Stimulated activated naive CD8-positive, alpha-beta T cell treated with anti-CD3 and anti-CD28 coated beads, Interleukin-15, Interleukin-2, amounts not matched to agents 100 U/mL and 50 U/mL, for 24 hours (primary cell): ENCODE data around the gene LAMTOR2.
"Not testable (repeated sequence)": the region's sequence is repeated elsewhere in the genome, so short reads cannot be mapped to it uniquely, and the experiment has no call there.

Experiments
- ATAC-seq: fragments of 150-1000 bp; cut with Tn5 transposase; one replicate; pipeline ENCODE4 v1.10.0; 2021
- DNase-seq: peaks from one replicate; pipeline ENCODE4 v3.0.0; 2021

The LAMTOR2 gene

DNA sequence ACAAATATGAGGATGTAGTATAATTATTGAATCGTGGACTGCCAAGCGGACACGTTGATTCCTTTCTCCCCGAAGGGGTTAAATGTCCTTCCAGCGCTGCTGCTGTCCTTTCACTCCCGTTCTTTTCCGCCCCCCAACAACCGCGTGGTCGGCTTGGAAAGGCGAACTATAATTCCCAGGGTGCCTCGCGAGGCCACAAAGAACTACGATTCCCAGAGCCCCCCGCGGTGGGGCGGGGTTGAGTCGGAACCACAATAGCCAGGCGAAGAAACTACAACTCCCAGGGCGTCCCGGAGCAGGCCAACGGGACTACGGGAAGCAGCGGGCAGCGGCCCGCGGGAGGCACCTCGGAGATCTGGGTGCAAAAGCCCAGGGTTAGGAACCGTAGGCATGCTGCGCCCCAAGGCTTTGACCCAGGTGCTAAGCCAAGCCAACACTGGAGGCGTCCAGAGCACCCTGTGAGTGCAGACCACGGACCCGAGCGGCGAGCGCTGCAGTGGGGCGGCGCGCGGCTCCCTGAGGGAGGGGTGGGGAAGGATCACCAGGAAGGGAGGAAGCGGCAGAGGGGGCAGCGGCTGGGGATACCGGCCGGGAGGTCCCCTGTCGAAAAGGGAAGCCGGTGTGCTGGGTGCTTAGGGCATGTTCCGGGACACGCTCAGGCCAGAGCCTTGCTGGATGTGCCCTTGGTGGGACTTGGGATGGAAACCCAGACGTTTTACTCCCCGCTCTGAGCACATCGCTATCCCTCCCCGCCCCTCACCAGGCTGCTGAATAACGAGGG is at the start of gene LAMTOR2:
Gene LAMTOR2, plus strand, starts transcription at position 283 of the 781 bp plus-strand sequence. Its CDS starts 108 bp downstream, at position 391.
- peak; percentile 98 for DNase-seq

DNA sequence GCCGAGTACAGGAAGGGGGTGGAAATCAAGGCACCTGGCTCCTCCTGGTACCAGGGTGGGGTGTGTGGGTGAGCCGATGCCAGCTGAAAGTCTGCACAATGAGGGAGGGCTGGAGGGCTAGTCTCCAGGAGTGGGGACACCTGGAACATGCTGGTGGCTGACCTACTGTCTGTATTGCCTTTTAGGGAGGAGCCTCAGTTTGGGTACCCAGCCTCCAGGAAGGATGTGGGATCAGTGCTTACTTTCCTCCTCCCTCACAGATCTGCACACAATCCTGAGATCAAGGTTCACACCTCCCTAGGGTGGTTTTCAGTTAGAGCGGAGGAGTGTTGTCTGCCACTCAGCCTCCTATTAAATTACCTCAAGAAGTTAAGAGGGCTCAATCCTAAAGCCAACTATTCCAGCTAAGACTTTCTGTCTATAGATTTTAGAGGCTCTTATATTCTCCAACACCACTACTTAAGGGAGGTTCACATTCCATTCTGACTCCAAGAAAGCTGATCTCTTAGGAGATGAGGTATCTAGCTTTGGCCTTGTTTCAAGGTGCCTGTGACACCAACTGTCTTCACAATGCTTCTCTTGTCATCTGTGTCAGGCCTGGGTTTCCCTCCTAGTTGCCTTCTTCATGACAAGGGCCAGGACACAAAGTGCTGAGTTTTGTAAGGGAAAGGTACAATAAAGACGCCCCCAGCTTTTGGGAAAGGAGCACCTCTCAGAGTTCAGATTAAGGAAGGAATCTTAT is 49.6 kb upstream of the LAMTOR2 start:
- DNase-seq (peak; percentile 16), ATAC-seq (peak; percentile 75)

More for the DNA sequence above, at the start of gene LAMTOR2:
- ATAC-seq = peak; percentile 82

DNA sequence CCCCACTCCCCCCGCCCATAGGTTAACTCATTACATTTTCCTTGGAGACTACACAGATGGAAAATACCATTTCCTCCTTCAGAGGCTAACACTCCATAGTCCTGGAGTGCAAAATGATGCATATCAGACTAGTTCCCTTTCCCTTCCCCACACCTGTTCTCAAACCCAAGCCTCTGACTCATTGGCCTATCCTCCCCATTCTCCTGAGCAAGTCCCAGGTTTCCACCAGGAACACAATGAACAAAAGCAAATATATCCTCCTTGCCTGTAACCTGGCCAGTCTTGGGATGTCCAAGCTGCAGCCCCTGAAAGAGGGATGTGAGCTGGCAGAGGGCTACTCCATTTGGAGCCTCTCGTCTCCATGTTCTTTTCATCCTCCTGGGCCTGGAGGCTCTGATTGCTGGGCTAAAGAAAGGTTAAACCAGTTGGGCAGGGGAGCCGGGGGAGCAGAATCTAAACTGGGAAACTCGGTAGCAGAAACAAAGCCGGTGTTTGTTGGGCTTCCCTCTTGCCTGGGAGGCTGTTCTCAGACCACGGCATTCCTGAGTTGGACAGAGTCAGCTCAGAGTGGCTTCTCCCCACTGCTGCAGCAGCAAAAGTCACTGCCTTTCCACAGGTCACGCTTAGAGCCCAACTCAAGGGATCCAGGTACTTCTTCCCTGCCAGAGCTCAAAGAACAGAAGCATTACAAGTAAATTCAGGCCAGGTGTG is 47.8 kb upstream of the LAMTOR2 start:
- no peak for ATAC-seq
- no peak for DNase-seq

DNA sequence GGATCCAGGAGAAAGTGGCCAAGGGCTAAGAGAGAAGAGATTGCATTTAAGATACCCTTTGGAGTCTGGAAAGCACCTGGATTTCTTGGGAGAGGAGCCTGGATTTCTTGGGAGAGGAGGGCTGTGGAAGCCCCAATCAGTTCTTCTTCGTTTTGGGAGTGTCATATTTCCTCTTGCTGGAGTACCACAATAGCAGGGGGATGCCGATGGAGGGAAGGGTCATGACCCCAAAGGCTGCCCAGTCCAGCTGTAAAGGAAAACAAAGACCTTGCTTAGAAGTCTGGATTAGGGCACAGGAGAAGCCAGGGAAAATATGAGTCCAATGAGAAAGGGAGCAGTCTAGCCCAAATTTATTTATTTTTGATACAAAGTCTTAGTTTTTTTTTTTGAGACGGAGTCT is 45.2 kb upstream of the LAMTOR2 start:
- ATAC-seq (no peak), DNase-seq (no peak)

DNA sequence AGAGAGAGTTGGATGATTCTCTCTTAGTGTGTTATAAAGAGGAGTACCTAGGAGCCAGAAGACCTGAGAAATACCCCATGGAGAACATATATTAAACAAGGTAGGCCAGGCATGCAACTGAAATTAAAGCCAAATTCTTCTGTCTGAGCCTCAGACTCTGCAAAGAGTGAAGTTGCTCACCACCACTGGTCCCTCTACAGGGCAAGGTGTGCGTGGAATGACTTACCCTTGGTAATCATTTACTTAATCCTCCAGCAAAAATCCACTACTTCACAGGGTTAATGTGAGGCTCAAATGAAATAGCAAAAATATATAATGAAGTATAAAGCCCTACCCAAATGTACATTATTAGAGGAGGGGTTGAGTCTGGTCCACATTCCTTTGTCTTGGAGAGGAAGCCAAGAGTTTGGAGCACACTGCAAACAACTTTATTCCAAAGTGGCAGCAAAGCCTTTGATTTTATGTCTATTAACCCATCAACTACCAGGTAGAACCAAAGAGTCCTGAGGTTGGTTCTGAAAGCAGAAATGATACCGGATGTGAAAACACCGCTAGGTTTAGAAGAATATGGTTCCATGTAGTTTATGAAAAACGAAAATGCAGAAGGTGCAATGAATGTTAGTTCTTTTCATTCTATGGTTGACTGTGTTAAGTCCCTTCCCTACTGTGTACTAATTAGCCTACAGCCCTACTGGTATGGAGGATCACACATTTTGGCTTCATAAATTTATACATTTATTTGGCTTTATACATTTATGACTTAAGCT is 42.3 kb upstream of the LAMTOR2 start:
- no peak for DNase-seq
- no peak for ATAC-seq

DNA sequence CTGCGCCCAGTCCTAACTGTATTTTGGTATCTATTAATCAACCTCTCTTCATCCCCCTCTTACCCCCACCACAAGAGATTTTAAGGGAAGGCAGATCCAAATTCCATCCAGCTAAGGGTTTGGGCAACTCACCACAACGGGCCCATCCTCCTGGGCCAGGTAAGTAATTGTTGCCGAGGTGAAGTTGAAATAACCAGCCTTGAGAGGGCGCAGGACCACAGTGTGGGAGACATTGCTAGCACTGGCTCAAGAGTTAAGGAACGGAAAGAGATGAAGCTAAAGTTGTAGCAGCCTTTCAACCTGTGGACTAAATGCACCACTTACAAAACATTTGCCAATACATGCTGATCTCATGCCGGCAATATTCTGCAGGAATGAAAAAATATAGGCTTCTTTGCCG is 39.8 kb upstream of the LAMTOR2 start:
- DNase-seq (no peak), ATAC-seq (no peak)

DNA sequence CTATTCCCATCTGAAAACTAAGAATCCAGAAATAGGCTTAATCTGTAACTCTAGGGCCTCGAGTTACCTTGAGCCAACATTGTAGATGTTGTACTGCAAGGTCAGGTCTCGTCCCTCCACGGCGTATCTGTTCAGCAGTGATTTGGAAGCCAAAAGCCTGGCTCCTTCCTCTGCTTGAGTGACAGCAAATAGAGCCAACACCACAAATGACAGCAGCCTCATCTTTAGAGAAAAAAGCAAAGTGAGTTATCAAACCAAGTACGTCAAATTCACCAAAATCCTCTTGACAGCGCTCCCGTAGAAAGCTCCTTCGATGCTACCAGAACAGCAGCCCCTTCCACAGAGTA is 34.7 kb upstream of the LAMTOR2 start:
- DNase-seq = no peak

DNA sequence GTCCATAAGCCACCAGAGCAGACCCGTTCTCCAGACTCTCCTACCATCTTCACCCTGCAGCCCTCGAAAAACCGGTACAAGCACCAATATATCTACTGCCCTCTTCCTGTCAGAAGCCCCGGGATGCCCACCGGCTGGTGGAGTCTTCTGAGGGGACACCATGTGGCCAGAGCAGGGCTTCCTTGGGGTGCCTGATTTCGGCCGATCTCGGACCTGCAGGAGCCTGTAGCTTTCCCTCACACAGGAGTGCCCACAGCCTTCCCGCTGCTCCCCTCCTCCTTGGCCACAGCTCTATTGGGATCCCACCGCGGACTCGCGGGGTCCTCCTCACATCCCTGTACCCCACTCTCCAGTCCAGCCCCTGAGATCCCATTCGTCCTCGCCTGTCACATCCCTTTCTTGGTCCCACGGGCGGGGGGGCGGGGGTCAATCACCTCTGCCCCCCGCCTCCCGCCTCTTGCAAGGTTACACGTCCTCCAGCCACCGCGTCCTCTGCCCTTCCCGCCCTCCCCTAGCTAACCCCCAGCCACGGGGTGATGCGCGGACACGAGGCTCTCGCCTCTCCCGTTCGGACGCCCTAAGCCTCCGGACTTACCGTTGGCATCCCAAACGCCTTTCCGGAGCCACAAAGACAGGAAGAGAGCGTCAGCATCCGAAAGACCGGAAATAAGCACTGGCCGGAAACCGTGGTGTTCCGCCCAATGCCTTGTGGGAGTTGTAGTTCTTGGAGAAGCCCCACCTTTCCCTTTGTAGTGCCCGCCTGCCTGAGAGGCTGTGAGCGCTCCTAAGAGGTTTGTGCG is 34.1 kb upstream of the LAMTOR2 start, which contains the start of gene SSR2:
Gene SSR2, minus strand, starts transcription at position 659 of the 800 bp plus-strand sequence. CDS start 784 bp downstream, outside the sequence.
- peak; percentile 100 for ATAC-seq
- DNase-seq = peak; percentile 83

More for the DNA sequence above, 34.7 kb upstream of the LAMTOR2 start:
- no peak for ATAC-seq

DNA sequence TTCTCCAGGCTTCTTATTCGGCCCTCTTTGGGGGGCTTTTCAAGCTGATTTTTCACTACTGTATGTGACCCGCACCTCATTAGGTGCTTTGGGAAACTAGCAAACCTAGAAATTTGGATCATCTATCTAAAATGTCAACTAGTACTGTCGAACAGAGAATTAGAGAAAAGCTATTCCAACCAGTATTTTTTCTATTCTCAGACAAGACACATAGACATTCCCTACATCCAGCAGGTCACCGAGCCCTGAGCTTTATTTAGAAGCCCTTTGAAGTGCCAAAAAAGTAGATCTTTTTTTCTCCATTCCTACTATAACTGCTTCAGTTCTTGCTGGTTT is 33.5 kb upstream of the LAMTOR2 start:
- ATAC-seq = no peak
- no peak for DNase-seq

DNA sequence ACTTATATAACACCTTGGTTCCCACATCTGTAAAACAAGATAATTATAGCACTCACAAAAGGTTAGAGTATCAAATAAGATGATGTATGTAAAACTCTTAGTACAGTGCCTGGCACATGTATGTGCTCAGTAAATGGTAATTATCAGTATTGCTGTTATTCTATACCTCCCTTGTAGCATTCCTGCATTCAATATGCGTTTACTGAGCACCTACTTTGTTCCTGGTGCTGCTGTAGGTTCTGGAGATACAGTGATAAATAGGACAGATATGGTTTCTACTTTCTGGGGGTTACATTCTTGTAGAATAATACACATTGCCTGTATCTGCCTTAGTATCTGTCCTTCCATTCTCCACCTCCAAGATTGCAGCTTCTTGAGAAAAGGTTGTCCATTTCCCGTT is 32.6 kb upstream of the LAMTOR2 start:
- DNase-seq (no peak), ATAC-seq (no peak)

DNA sequence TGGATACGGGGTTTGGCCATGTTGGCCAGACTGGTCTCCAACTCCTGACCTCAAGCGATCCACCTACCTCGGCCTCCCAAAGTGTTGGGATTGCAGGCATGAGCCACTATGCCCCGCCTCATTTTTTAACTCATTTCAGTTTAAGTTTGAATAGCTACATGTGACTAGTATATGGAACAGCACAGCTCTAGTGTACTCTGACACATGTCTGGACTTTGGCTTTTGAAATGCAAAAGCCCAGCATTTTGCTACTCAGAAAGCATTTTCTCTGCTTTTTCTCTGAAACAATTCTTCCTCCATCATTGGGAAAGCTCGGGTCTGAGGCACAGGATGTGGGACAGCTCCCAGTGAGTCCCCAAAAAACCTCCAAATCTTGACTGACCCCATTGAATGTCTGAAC is 29.8 kb upstream of the LAMTOR2 start:
- ATAC-seq (no peak), DNase-seq (no peak)

DNA sequence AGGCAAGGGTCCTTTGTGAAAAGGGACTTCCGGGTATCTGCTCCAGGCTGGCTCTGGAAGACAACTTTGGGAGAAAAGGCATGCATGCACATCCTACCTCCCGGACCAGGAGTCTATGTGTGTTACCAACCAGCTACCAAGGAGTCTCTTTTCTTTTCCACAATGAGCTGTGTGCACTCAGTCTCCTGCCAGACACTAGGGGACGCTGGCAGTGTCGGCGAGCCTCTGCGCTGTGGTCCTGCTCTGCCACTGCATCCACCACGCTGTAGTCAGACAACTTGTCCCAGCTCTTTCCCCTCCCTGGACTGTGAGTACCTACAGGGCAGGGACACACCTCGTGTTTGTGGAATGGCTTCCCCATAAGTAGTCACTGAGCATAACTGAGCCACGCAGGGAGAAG is 28.7 kb upstream of the LAMTOR2 start:
- peak; percentile 72 for ATAC-seq
- peak; percentile 38 for DNase-seq

DNA sequence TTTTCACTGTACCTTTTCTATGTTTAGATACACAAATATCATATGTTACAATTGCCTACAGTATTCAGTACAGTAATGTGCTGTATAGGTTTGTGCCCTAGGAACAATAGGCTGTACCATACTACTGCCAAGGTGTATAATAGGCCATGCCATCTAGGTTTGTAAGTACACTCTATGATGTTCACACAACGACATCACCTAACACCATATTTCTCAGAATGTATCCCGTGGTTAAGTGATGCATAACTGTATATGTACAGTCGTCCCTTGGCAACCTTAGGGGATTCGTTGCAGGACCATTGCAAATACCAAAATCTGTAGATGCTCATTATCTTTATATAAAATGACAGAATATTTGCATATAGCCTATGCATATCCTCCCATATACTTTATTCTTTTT is 28.0 kb upstream of the LAMTOR2 start:
- peak; percentile 62 for ATAC-seq
- no peak for DNase-seq

DNA sequence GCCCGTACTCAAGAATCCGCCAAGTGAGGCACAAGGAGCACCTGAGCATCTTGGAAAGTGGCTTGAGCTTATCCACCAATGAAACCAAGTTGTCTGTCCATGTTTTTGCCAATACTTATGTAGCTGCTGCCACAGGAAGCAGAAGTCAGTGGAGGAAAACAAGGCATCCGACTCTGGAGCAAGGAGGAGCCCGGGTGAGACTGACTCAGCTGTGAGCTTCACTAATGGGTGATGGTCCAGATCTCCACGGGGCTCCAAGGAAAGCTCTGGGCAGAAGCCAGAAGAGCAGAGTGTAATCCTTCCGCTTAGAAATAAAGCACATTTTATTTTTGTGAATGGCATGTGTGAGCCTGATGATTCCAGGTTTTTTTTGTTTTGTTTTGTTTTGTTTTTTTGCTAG is 21.6 kb upstream of the LAMTOR2 start:
- DNase-seq = no peak
- no peak for ATAC-seq

DNA sequence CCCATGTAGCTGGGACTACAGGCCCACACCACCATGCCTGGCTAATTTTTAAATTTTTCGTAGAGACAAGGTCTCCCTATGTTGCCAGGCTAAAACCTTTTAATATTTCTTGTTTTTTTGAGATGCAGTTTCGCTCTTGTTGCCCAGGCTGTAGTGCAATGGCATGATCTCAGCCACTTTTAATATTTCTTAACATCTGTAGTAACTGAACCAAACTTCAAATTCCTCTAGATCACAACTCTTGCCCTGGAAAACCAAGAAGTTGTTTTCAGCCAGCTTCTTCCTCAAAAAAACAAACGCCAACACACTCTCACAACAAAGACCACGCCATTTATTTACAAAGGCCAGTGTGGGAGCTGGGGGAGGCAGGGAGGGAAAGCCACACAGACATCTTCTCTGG is 19.6 kb upstream of the LAMTOR2 start:
- ATAC-seq, DNase-seq: not testable (repeated sequence)

DNA sequence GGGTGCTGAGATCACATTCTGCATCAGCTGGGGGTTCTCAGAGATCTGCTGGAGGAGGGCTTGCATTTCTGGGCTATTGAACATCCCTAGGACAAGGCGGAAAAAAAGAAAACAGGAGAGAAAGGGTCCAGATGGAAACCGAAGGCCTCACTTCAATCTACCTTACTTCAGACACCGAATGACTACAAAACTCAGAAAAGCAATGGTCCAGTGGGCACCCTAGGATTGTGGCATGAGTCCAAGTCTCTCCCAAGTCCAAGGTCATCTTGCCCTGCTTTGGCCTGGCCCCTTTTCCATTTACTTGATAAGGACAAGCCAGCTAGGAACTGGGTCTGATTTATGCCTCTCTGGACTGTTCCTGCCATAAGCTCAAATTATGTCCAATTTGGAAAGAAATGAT is 11.8 kb upstream of the LAMTOR2 start:
- no peak for ATAC-seq
- no peak for DNase-seq

DNA sequence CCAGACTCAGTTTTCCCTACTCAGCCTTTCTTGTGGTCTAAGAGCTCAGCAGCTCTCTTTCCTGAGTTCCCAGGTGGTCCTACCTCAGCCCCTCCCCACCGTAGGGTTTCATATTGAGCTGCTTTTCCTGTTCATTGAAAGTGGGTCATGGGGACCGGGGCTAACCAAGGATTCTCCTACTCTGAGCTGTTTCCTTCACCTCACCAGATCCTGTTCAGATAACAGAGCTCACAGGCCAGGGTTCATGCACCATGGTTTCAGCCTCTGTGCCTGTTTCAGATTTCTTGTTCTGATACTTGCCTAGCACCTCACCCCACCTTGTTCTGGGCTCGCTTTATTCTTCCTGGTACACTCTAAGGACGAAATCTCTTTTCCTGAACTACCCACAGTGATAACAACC is 9.5 kb upstream of the LAMTOR2 start:
- DNase-seq (no peak), ATAC-seq (no peak)

DNA sequence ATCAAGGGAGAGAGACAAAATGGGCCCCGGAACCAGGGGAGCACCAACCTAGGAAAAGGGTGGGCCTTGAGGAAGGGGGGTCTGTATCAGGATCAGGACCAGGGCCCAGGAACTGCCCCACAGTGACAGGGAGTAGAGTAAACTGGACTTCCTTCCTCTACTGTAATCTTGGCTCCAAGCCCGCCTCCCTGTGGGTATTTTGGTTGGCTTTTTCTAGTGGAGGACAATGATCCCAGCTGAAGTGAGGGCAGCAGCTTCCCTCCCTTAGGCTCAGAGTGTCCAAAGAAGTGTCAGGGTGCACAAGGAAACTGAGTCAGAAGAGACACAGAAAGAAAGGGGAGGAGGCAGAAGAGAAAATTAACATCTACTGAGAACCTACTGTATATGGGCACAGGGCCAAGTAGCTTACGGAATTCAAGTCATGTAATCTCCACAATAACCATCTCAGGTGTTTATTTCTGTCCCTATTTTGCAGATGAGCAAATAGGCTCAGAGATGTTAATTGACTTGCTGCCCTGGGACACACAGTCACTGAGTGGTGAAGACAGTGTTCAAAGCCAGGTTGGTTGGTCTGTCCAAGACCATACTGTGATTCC is 5.8 kb upstream of the LAMTOR2 start:
- no peak for ATAC-seq

DNA sequence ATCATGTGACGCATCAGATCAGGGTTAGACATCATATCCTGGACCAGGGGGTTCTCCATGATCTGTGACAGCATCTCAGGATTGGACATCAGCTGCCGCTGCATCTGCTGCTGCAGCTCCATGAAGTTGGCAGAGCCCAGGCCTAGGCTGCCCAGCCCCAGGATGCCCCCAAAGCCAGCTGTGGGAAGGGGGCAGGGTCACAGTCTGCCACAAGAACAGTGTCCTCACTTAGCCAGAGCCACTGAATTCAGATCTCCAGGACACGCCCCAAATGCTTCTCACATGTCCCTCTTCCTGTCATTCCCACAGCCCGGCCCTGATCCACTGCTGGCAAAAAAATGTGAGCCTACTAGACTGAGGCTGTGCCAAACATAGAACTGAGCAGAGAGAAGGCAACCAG is 4.2 kb upstream of the LAMTOR2 start:
- no peak for DNase-seq

More for the DNA sequence above, 5.8 kb upstream of the LAMTOR2 start:
- no peak for DNase-seq

DNA sequence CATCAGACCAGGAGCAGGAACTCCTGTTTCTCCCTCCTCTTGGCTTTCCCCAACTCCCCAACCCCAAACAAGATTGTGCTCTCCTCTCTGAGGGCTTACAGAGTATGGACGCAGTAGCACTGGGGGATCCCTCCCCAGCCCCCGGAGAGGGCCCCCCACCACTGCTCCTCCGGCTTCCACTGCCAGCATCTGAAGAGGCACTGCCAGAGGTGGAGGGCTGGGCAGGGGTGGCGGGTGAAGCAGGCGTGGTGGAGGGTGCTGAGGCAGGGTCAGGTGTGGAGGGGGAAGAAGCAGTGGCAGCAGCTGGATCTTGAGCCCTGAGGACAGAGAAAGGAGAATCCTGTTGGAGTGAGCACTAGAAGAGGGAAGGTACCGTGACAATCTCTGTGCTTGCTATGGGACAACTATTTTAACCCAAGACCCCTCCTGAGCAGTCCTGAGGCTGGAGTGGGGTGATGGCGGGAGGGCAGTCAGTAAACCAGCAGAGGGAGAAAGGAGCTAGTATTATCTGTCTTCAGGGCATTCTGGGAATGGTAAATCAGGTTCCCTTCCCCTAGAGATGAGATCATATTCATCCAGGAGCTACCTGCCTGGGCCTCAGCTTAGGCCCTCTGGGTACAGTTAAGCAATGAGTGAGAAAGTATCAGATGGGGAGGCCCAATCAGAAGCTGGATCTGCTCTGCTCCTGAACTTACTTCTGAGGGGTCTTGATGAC is 3.4 kb upstream of the LAMTOR2 start:
- DNase-seq (no peak), ATAC-seq (no peak)

More for the DNA sequence above, 4.2 kb upstream of the LAMTOR2 start:
- ATAC-seq = no peak
